Activated naive CD4-positive, alpha-beta T cell treated with anti-CD3 and anti-CD28 coated beads, Interleukin-2, amount 50 U/mL, for 16 hours (primary cell): Measurements from ENCODE around the gene DNMT1.

Experiments
- DNase-seq: peaks from one replicate; pipeline ENCODE4 v3.0.0-alpha.2; 2020

DNMT1 gene

GRCh38 chr19:10089801-10090375 lies 104.9 kb downstream of the DNMT1 start:
- DNase-seq: no peak

- no peak for DNase-seq
Measured at GRCh38 chr19:10088949-10089554, 105.7 kb downstream of the DNMT1 start.

GRCh38 chr19:10087296-10088061 lies 107.3 kb downstream of the DNMT1 start:
- DNase-seq: no peak

GRCh38 chr19:10086591-10087192 lies 108.1 kb downstream of the DNMT1 start:
- peak; percentile 48 for DNase-seq

- peak; percentile 81 for DNase-seq
Measured at GRCh38 chr19:10085641-10086590, 108.8 kb downstream of the DNMT1 start, which contains the start of gene SHFL. Gene SHFL (plus strand): TSS chr19:10086317. CDS start chr19:10086428, 111 bp downstream.

- no peak for DNase-seq
Measured at GRCh38 chr19:10084803-10085202, 110.0 kb downstream of the DNMT1 start.

GRCh38 chr19:10083911-10084310 lies 110.8 kb downstream of the DNMT1 start:
- no peak for DNase-seq
